GM13977 (cell line): ENCODE data around the gene MAGI1.
A peak's percentile ranks its signal among the peaks of the same experiment; 100 is the strongest.

ENCODE experiments used
- DNase-seq: peaks from one replicate; pipeline ENCODE4 v3.0.0; 2012; ENCODE audit warnings: low spot score
- CTCF ChIP-seq: IDR thresholded peaks from 2 replicates; pipeline ENCODE4 v1.5.1; 2012; ENCODE audit warnings: mild to moderate bottlenecking, control low read depth; ENCODE audit not compliant: insufficient read depth; ENCODE audit errors: extremely low read depth, missing control alignments
- in situ Hi-C: fragments of 300-500 bp; cut with MboI; formaldehyde crosslinking; loops from one replicate; pipeline ENCODE4 v1.12.0; 2022; ENCODE audit warnings: low sequenced_read_pairs, low pct_unique_long_range_greater_than_20kb, mixed read lengths, inconsistent platforms; ENCODE audit not compliant: unreplicated experiment

The MAGI1 gene

DNA sequence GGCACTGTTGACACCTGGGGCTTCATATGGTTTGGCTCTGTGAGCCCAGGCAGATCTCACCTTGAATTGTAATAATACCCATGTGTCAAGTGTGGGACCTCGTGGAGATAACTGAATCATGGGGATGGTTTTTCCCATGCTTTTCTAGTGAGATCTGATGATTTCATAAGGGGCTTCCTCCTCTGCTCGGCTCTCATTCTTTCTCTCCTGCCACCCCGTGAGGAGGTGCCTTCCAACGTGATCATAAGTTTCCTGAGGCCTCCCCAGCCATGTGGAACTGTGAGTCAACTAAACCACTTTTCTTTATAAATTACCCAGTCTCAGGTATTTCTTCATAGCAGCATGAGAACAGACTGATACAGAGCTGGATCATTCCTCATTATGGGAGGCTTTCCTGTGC, 695.0 kb downstream of the MAGI1 start:
- in situ Hi-C loops = no loop called here
- TF ChIP-seq CTCF = no peak
- no peak for DNase-seq

GRCh38 chr3:65343026-65343425, 695.7 kb downstream of the MAGI1 start:
- DNase-seq = no peak
- in situ Hi-C loops = no loop called here
- TF ChIP-seq CTCF = no peak

DNA sequence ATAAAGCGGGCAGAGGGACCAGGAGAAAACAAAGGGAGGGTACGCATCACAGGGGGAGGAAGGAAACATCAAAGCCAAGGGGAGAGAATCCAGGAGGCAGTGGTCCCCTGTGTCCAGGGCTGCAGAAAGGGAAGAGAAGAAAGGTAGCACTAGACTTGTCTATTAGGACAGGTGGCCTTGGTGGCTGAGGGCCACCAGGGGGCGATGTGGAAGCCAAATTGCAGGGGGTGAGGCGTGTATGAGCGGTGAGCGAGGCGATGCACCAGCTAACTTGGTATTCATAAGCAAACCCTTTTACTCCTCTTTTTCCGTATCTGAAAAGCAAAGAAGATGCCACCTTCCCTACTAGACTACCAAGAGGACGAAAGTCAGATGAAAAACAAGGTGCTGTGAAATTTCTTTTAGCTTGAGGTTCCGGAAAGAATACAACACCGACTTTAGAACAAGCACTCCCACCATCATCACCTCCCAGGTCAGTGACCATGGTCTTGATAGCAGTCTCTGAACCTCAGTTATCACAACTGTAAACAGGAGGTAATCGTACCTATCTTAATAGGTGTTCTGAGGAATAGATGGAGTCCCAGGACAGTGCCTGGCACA, 696.5 kb downstream of the MAGI1 start:
- no peak for DNase-seq
- in situ Hi-C loops = no loop called here
- peak; percentile 68 for TF ChIP-seq CTCF

DNA sequence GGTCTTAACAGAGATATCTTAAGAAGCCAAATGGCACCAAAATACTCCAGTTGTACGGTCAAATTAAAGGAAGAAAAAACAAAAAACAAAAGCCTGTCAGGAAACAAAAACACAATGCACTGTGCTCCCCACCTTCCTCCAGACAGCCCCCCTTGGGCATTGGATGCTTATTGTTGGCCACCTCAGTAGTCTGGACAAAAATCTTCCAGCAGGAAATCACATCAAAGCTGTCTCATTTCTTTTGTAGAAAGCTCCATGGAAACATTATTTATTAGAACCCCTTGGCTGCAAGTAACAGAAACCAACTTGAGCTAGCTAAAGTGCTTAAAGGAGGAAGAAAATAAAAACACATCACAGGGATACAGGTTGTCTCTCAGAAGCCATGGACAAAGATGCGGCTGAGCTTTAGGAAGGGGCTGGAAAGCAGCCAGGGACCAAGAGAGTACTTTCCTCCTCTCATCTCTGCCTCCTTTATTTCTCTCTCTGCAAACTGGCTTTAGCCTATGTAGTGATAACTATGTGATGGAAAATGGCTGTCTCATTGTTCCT, 699.5 kb downstream of the MAGI1 start:
- in situ Hi-C loops = no loop called here
- no peak for TF ChIP-seq CTCF
- DNase-seq = no peak

GRCh38 chr3:65338571-65338970, 700.1 kb downstream of the MAGI1 start:
- TF ChIP-seq CTCF = no peak
- DNase-seq = no peak
- in situ Hi-C loops = no loop called here

DNA sequence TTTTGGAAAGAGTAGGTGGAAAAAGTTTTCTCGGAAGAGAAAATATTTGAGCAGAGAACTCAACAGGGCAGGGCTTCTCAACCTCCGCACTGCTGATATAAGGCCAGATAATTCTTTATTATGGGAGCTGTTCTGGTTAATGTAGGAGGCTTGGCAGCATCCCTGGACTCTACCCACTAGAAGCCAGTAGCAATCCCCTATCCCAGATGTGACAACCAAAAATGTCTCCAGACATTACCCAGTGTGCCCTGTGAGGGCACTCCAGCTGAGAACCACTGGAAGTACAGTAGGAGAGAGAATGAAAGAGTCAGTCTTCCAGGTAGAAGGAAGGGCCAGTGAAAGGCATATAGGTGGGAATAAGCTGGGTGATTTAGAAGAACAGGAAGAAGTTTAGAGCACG, 703.1 kb downstream of the MAGI1 start:
- no peak for TF ChIP-seq CTCF
- in situ Hi-C loops = no loop called here
- DNase-seq = no peak
